MM.1S (cell line): ENCODE data around the gene GPR62.

ENCODE experiments used
- CTCF ChIP-seq: fragments of 300-600 bp; sonication (generic); IDR thresholded peaks from 2 replicates; pipeline ENCODE4 v1.5.1; 2016; ENCODE audit warnings: antibody characterized with exemption, low read length, mixed read lengths
- EZH2 ChIP-seq: fragments of 300-600 bp; sonication (generic); optimal IDR thresholded peaks from 2 replicates; pipeline ENCODE3; 2017; ENCODE audit warnings: low read depth, mild to moderate bottlenecking, antibody characterized with exemption, low read length, mixed read lengths

GRCh38 chr3:51934139-51934850, 20.9 kb upstream of the GPR62 start:
- no peak for TF ChIP-seq CTCF
- TF ChIP-seq EZH2 = no peak
